GM23338 (cell line): ENCODE data around the gene ERCC1. TPM values are rescaled to one million over a fixed set of nuclear protein-coding genes. Genes with fewer than 3 reads are reported as not detected.

Experiments used
- ATAC-seq: fragments of 200-7000 bp; cut with Tn5 transposase; 3 replicates; pipeline ENCODE4 v1.9.1; 2020
- DNase-seq: peaks from one replicate; pipeline ENCODE4 v3.0.0-alpha.2; 2015; ENCODE audit warnings: low spot score
- H2AFZ ChIP-seq: fragments of 200-600 bp; sonication (generic); 2 replicates; pipeline ENCODE4 v1.8.0; 2016; ENCODE audit warnings: antibody characterized with exemption, mild to moderate bottlenecking, moderate library complexity
- H3F3A ChIP-seq: fragments of 200-600 bp; sonication (generic); replicated peaks from 2 replicates; pipeline ENCODE4 v1.8.0; 2017; ENCODE audit warnings: antibody characterized with exemption, mixed run types, low read depth
- H3K27ac ChIP-seq: fragments of 200-600 bp; sonication (generic); 2 replicates; pipeline ENCODE4 v1.6.1; 2016; ENCODE audit warnings: low read depth
- H3K27me3 ChIP-seq: fragments of 200-600 bp; sonication (generic); 2 replicates; pipeline ENCODE4 v1.8.0; 2016; ENCODE audit warnings: mild to moderate bottlenecking, mixed run types, moderate library complexity; ENCODE audit not compliant: insufficient read depth
- H3K36me3 ChIP-seq: fragments of 200-600 bp; sonication (generic); 2 replicates; pipeline ENCODE4 v1.8.0; 2016; ENCODE audit warnings: mild to moderate bottlenecking; ENCODE audit not compliant: insufficient read depth
- H3K4me1 ChIP-seq: fragments of 200-600 bp; sonication (generic); 2 replicates; pipeline ENCODE4 v1.8.0; 2016; ENCODE audit warnings: mild to moderate bottlenecking, moderate library complexity; ENCODE audit not compliant: insufficient read depth
- H3K4me2 ChIP-seq: fragments of 200-600 bp; sonication (generic); 2 replicates; pipeline ENCODE4 v1.7.1; 2017; ENCODE audit warnings: mixed run types
- H3K4me3 ChIP-seq: fragments of 200-600 bp; sonication (generic); 2 replicates; pipeline ENCODE4 v1.6.1; 2016; ENCODE audit warnings: mixed run types
- H3K79me2 ChIP-seq: fragments of 200-600 bp; sonication (generic); replicated peaks from 2 replicates; pipeline ENCODE4 v1.8.0; 2017; ENCODE audit warnings: mild to moderate bottlenecking; ENCODE audit not compliant: insufficient read depth
- H3K9me2 ChIP-seq: fragments of 200-600 bp; sonication (generic); 2 replicates; pipeline ENCODE4 v1.8.0; 2017; ENCODE audit not compliant: insufficient read depth
- H4K20me1 ChIP-seq: fragments of 200-600 bp; sonication (generic); replicated peaks from 2 replicates; pipeline ENCODE4 v1.8.0; 2017; ENCODE audit warnings: mild to moderate bottlenecking; ENCODE audit not compliant: insufficient read depth
- H3K27ac Mint-ChIP-seq: 2 replicates; pipeline ENCODE4 v1.8.0; 2020; ENCODE audit warnings: inconsistent platforms, mild to moderate bottlenecking, moderate library complexity, mixed read lengths
- H3K27me3 Mint-ChIP-seq: 3 replicates; pipeline ENCODE4 v1.8.0; 2022; ENCODE audit warnings: low read depth, mild to moderate bottlenecking, moderate library complexity, mixed read lengths, inconsistent platforms; ENCODE audit not compliant: insufficient read depth, poor library complexity
- H3K36me3 Mint-ChIP-seq: 3 replicates; pipeline ENCODE4 v1.8.0; 2021; ENCODE audit warnings: low read depth, mild to moderate bottlenecking, inconsistent platforms, moderate library complexity, mixed read lengths
- H3K4me1 Mint-ChIP-seq: 3 replicates; pipeline ENCODE4 v1.8.0; 2020; ENCODE audit warnings: mild to moderate bottlenecking, inconsistent platforms, mixed read lengths
- H3K4me3 Mint-ChIP-seq: 3 replicates; pipeline ENCODE4 v1.8.0; 2021; ENCODE audit warnings: moderate library complexity, mild to moderate bottlenecking, inconsistent platforms, mixed read lengths
- H3K9me3 Mint-ChIP-seq: 3 replicates; pipeline ENCODE4 v1.8.0; 2020; ENCODE audit warnings: moderate library complexity, mild to moderate bottlenecking, inconsistent platforms, mixed read lengths
- CTCF ChIP-seq, 2 experiments: fragments of 200-600 bp in 1 of 2; sonication (generic) in 1 of 2; conservative IDR thresholded peaks; 2 replicates each; pipeline versions ENCODE4 v1.5.1 to v1.6.1; 2016 to 2017; ENCODE audit warnings: antibody characterized with exemption in 2 of 2, low read depth in 2 of 2, mild to moderate bottlenecking in 2 of 2, moderate library complexity in 1 of 2
- ETS1 ChIP-seq: IDR thresholded peaks from 2 replicates; pipeline ENCODE4 v1.6.1; 2016; ENCODE audit warnings: antibody characterized with exemption
- EZH2 ChIP-seq: fragments of 200-600 bp; sonication (generic); IDR thresholded peaks from one replicate; pipeline ENCODE4 v1.8.0; 2017; ENCODE audit warnings: antibody characterized with exemption, mild to moderate bottlenecking, low read depth; ENCODE audit not compliant: unreplicated experiment
- EZH2phosphoT487 ChIP-seq: fragments of 200-600 bp; sonication (generic); IDR thresholded peaks from one replicate; pipeline ENCODE4 v1.8.1; 2018; ENCODE audit warnings: antibody characterized with exemption; ENCODE audit not compliant: unreplicated experiment
- POLR2AphosphoS5 ChIP-seq: IDR thresholded peaks from 2 replicates; pipeline ENCODE4 v1.6.1; 2016; ENCODE audit warnings: antibody characterized with exemption, low read depth
- REST ChIP-seq: IDR thresholded peaks from one replicate; pipeline ENCODE4 v1.6.1; 2018; ENCODE audit warnings: antibody characterized with exemption; ENCODE audit not compliant: unreplicated experiment
- ZNF462 ChIP-seq: fragments of 250-450 bp; sonication (Bioruptor Pico); IDR thresholded peaks from 2 replicates; pipeline ENCODE4 v1.5.0; 2020; ENCODE audit warnings: mild to moderate bottlenecking, moderate library complexity
- long read RNA-seq: library from polyadenylated mRNA; unstranded; transcript quantifications from one replicate; pipeline ENCODE4 v2.0.0, GENCODE V29; 2020; ENCODE audit not compliant: unreplicated experiment
- polyA plus RNA-seq: library from polyadenylated mRNA; unstranded; fragments of >200 nt; fragmentation: Nextera tagmentation; extraction: Ambion mirVana; gene quantifications from 2 replicates; pipeline ENCODE4 v1.2.1, GENCODE V29; 2016
- total RNA-seq: library from RNA; depleted of rRNA; stranded (reverse); fragments of >200 nt; shearing (Covaris generic); gene quantifications from 2 replicates; pipeline ENCODE4 v1.2.3, GENCODE V29; 2014; rRNA removed

ERCC1 gene
- total RNA-seq (39.0 and 45.9 TPM in 2 replicates), polyA plus RNA-seq (52.3 and 56.3 TPM in 2 replicates)
- long read RNA-seq, transcript ERCC1-202 (10 exons, 3,828 nt): major isoform, 12 of 50 reads
- long read RNA-seq, transcript ERCC1-208 (10 exons, 1,453 nt): minor isoform, 7 of 50 reads
- long read RNA-seq, partial matches to known transcripts: 16 of 50 reads
- long read RNA-seq, other reads (novel, unspliced or antisense): 10 of 50 reads

- Histone ChIP-seq H3K4me3 (peak within 1 kb of the TSS; percentile 58), H3F3A (peaks cover 14% of the 10 kb centered on the region; the same call in 1 of the 2 replicates), H3K27me3 (no peaks in the 10 kb centered on the region), H3K36me3 (no peaks in the 10 kb centered on the region; the same call in 1 of the 2 replicates), H3K4me2 (peak within 1 kb of the TSS; percentile 77), H3K27ac (peak within 1 kb of the TSS; percentile 98), H3K4me1 (peaks cover 14% of the 10 kb centered on the region; the same call in 1 of the 2 replicates), H4K20me1 (no peaks in the 10 kb centered on the region), H2AFZ (peak within 1 kb of the TSS; percentile 91; the same call in 1 of the 2 replicates), H3K9me2 (no peaks in the 10 kb centered on the region), H3K79me2 (peaks cover 5% of the 10 kb centered on the region; the same call in 1 of the 2 replicates)
- Mint-ChIP-seq H3K4me3 (peak within 1 kb of the TSS; percentile 96), H3K36me3 (peaks cover 13% of the 10 kb centered on the region), H3K9me3 (no peaks in the 10 kb centered on the region; the same call in 2 of the 3 replicates), H3K4me1 (peaks cover 25% of the 10 kb centered on the region), H3K27ac (peak within 1 kb of the TSS; percentile 98), H3K27me3 (peaks cover 8% of the 10 kb centered on the region)
- TF ChIP-seq ETS1 (peak; percentile 82), EZH2phosphoT487 (no peak), POLR2AphosphoS5 (peak; percentile 89), EZH2 (no peak)
- peak; percentile 100 for DNase-seq
- peak; percentile 84 for ATAC-seq
Measured at GRCh38 chr19:45423589-45424190, at the start of gene ERCC1. TSS of gene ERCC1 (minus strand) at chr19:45423917. CDS start at chr19:45423374, 543 bp downstream.

GRCh38 chr19:45473367-45473681 lies 49.6 kb upstream of the ERCC1 start:
- no peak for ATAC-seq
- Mint-ChIP-seq H3K9me3 (no peaks in the 10 kb centered on the region), H3K27me3 (peaks cover 46% of the 10 kb centered on the region), H3K4me1 (peaks cover 31% of the 10 kb centered on the region), H3K27ac (no peak overlapping the region; the same call in 1 of the 2 replicates), H3K4me3 (peak overlapping the region; percentile 56), H3K36me3 (no peaks in the 10 kb centered on the region; the same call in 2 of the 3 replicates)
- Histone ChIP-seq H4K20me1 (no peaks in the 10 kb centered on the region), H3K4me3 (peak overlapping the region; percentile 76), H3K27ac (no peak overlapping the region), H3K27me3 (peaks cover 58% of the 10 kb centered on the region), H2AFZ (no peak overlapping the region), H3K4me1 (peaks cover 21% of the 10 kb centered on the region; the same call in 1 of the 2 replicates), H3F3A (peaks cover 10% of the 10 kb centered on the region), H3K9me2 (no peaks in the 10 kb centered on the region), H3K36me3 (no peaks in the 10 kb centered on the region), H3K79me2 (no peaks in the 10 kb centered on the region), H3K4me2 (peak overlapping the region; percentile 93)
- DNase-seq: no peak
- no peak for TF ChIP-seq ZNF462 (CRISPR knock-in tag)
- no peak for TF ChIP-seq REST
- no peak for TF ChIP-seq CTCF (conservative IDR thresholded peaks at IDR 0.05; ENCODE audit: low read depth in 2 of 2)
- TF ChIP-seq EZH2phosphoT487: no peak
